OCI-M2 (cell line): ENCODE results near the gene TMA16.

ENCODE experiments used
- DNase-seq: peaks from one replicate; lab custom pipeline; 2025; ENCODE audit not compliant: unreplicated experiment; lab: John Stamatoyannopoulos, UW

The TMA16 gene

DNA sequence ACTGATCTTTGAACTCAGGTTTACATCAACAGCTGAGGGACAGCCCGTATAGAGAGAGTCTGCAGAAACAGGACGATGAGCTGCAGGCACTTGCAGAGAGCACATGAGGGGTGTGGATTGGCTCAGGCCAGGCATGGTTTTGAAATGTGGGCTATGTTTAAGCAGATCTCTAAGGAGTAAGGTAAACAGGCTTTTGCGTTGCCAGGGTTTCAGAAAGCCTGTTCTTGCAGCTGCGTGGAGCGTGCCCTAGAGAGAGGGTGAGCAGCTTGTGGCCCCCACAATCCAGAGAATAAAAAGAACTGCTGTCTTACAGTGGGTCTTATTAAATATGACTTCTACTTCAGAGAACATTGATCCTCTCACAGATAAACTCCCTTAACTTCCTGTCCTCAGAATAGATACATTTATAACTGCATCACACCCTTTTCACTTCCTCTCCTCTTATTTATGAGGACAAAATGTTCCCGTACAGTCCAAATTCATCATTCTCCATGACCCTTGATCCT is 64.1 kb downstream of the TMA16 start:
- no peak for DNase-seq

DNA sequence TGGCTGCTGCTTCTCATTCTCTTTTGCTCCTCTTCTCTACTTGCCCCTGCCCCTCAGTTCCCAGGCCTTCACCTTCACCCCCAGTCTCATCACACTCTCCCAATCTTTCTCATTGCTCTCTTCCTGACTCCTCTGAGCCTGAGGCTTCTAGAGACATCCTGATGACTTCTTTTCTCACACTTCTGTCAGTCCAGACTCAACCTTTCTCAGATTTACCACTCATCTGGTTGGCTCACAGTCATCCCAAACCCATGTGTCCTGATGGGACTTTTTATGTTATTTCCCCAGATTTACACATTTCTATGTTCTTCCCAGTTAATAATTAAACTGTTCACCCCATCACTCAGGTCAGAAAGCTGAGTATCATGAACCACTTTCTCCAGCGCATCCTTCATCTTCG is 68.0 kb downstream of the TMA16 start:
- no peak for DNase-seq

DNA sequence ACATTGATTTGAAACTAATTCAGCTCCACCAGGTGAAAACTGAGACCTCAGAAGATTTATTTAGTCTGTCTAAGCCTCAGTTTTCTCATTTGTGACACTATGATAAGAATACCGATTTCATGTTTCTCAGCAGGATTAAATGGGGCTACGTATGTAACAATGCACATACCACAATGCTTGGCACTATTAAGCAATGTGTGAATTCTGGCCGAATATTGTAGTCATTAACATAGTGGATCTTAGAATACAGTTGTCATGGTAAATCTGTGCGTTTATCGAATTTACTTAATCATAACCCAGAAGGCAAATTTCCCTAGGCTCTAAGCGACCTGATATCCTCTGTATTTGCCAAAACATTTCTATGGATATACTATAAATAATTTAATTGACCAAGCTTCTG is 69.1 kb downstream of the TMA16 start:
- no peak for DNase-seq

DNA sequence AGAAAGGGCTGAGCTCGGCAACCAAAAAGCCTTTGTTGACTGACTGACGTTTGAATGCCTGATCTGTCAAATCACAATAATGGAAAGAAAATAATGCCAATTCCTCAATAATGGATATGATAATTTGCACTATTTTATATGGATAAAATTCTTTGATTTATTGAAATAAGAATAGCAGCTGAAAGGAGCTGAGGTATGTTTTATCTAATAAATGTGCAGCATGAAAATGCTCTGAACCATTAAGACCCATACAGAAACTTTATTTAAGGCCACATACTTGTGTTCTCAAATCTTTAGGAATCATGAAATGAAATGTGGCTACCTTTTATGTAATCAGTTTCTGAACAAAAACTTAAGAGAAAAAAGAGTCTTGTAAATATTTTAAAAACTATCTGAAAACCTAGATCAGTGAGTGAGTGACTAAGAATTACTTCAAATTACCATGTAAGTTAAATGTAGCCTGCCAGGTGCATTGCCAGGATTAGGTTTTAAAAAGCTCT is 69.8 kb downstream of the TMA16 start:
- no peak for DNase-seq

DNA sequence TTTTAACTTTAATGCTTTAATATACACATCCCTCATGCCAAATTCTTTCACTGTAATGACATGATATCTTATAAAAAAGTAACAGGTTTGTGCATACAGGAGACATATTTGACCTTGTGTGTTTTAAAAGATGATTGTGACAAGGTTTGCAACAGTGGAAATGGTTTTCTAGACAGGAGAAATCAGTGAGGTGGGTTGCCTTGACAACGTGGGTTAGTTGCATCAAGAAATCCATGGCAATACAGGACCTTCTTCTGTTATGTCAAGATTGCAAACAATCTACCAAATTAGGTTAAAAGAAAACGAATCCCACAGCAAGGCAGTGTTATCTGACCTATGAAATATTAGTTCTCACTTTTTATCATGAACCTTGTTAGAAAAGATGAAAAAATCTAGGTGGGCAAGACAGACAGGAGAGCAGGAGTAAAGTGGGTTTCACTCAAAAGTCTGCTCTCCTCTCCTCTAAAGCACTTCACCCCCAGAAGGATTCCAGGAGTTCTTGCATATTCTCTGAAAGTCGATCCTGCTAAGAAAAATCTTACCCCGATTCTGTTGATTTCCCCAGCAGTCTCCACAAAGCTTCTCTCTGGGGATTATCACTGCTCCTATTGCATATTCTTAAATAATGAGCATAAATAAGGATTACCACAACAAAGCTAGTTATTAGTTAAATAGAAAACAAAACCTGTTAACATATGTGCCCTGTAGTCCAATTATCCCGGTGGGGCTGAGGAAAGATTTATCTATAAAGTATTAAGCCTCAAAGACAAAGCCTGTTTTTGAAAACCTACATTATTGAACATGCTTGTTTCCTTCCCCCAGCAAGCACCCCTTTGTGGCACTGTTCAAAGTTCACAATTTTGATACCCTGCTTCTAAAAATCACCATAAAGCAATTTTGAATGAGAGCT is 71.0 kb downstream of the TMA16 start:
- no peak for DNase-seq

DNA sequence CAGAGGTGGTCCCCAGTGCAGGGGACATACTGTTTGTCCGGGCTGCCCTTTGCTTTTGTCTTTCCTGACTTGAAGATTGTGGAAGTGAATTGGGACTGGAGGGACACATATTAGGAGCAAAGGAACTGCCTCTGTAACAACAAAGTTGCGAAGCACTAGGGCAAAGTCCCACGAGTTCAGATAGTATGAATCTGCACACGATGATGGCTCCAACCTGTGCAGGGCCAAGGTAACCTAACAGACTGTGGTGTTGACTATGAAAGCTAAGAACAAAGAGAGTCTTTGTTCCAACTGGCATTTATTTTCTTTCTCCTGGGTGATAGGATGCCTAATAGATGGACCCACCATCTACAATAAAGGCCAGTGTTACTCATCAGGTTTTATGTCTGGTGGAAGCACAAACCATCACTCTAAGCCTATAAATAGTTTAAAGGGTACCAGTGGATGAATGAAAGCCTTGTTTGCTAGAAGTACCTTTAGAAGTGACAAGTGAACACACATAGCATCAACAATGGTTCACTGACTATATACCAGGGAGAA is 71.8 kb downstream of the TMA16 start:
- DNase-seq = no peak

DNA sequence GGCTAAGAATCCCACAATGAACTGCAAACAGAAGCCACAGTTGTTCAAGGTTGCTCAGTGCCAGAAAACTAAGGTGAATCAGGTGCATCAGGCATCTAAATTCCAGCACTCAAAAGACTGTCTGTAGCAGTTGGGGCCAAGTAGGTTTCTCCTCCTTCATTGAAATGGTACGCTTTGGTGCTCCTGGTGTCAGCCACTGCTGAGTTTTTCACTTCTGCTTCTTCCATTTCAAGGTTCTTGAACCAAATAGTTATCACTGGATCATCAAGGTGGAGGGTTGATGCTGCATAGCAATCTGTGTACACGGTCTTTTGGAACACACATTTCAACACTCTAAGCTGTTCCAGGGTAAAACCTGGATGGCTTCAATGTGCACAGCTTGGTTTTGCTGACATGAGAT is 74.4 kb downstream of the TMA16 start:
- DNase-seq = no peak
